HG02623 (cell line): ENCODE measurements around the gene RAPGEFL1.
"Not testable (repeated sequence)": the region's sequence is repeated elsewhere in the genome, so short reads cannot be mapped to it uniquely, and the experiment has no call there.

Source experiments
- ATAC-seq: cut with Tn5 transposase; IDR thresholded peaks from one replicate; pipeline ENCODE4 v1.9.1; 2021; ENCODE audit warnings: moderate library complexity; ENCODE audit not compliant: unreplicated experiment

The RAPGEFL1 gene

GRCh38 chr17:40173091-40173777 lies 4.0 kb upstream of the RAPGEFL1 start:
- no peak for ATAC-seq

GRCh38 chr17:40173778-40174135 lies 3.5 kb upstream of the RAPGEFL1 start:
- ATAC-seq, result no peak

- no peak for ATAC-seq
Measured at GRCh38 chr17:40174514-40174913, 2.8 kb upstream of the RAPGEFL1 start.

- ATAC-seq, result no peak
Measured at GRCh38 chr17:40175928-40176753, 1.1 kb upstream of the RAPGEFL1 start.

GRCh38 chr17:40176754-40177110 lies 538 bp upstream of the RAPGEFL1 start:
- ATAC-seq, result no peak

- no peak for ATAC-seq
Measured at GRCh38 chr17:40178021-40178601, 841 bp downstream of the RAPGEFL1 start.

GRCh38 chr17:40178660-40179059 lies 1.4 kb downstream of the RAPGEFL1 start:
- no peak for ATAC-seq

- ATAC-seq, result no peak
Measured at GRCh38 chr17:40179923-40180659, 2.8 kb downstream of the RAPGEFL1 start.

- ATAC-seq, result no peak
Measured at GRCh38 chr17:40180694-40181093, 3.4 kb downstream of the RAPGEFL1 start.

- no peak for ATAC-seq
Measured at GRCh38 chr17:40181205-40181604, 3.9 kb downstream of the RAPGEFL1 start.

- ATAC-seq, result no peak
Measured at GRCh38 chr17:40182606-40183005, 5.3 kb downstream of the RAPGEFL1 start.

- no peak for ATAC-seq
Measured at GRCh38 chr17:40187238-40187637, 10.0 kb downstream of the RAPGEFL1 start.

GRCh38 chr17:40188694-40189093 lies 11.4 kb downstream of the RAPGEFL1 start:
- no peak for ATAC-seq

- ATAC-seq, result no peak
Measured at GRCh38 chr17:40190197-40191021, 13.1 kb downstream of the RAPGEFL1 start.

GRCh38 chr17:40191237-40192208 lies 14.3 kb downstream of the RAPGEFL1 start:
- ATAC-seq, result no peak

- no peak for ATAC-seq
Measured at GRCh38 chr17:40192961-40193360, 15.7 kb downstream of the RAPGEFL1 start.

- no peak for ATAC-seq
Measured at GRCh38 chr17:40194821-40195220, 17.6 kb downstream of the RAPGEFL1 start.

- no peak for ATAC-seq
Measured at GRCh38 chr17:40197550-40197949, 20.3 kb downstream of the RAPGEFL1 start.

- ATAC-seq, result not testable (repeated sequence)
Measured at GRCh38 chr17:40197965-40198456, 20.7 kb downstream of the RAPGEFL1 start.
